PC-3 (cell line): ENCODE measurements around the gene ZDHHC12.

Experiments
- CTCF ChIP-seq: fragments of 300-600 bp; sonication (generic); conservative IDR thresholded peaks from 2 replicates; pipeline ENCODE4 v1.5.1; 2017; ENCODE audit warnings: antibody characterized with exemption, low read depth, mild to moderate bottlenecking, low read length
- EZH2 ChIP-seq: fragments of 300-600 bp; sonication (generic); IDR thresholded peaks from one replicate; pipeline ENCODE4 v1.6.1; 2017; ENCODE audit warnings: antibody characterized with exemption, mild to moderate bottlenecking, low read length; ENCODE audit not compliant: unreplicated experiment
- EZH2phosphoT487 ChIP-seq: fragments of 300-600 bp; sonication (generic); IDR thresholded peaks from 2 replicates; pipeline ENCODE4 v1.6.1; 2018; ENCODE audit warnings: mild to moderate bottlenecking, antibody characterized with exemption, low read length, borderline replicate concordance

GRCh38 chr9:128705051-128705965 is 18.6 kb downstream of the ZDHHC12 start:
- TF ChIP-seq CTCF: no peak
- no peak for TF ChIP-seq EZH2
- TF ChIP-seq EZH2phosphoT487: no peak
